Hepatocyte (in vitro differentiated cells): Measurements from ENCODE around the gene CALU. TPM values are rescaled to one million over a fixed set of nuclear protein-coding genes. Genes with fewer than 3 reads are reported as not detected.

Experiments
- DNase-seq: peaks from one replicate; pipeline ENCODE4 v3.0.0-alpha.2; 2016; ENCODE audit warnings: low spot score
- H2AFZ ChIP-seq: fragments of 200-600 bp; sonication (generic); 2 replicates; pipeline ENCODE4 v1.6.0; 2016; ENCODE audit warnings: antibody characterized with exemption, mild to moderate bottlenecking
- H3K27ac ChIP-seq: fragments of 200-600 bp; sonication (generic); 2 replicates; pipeline ENCODE4 v1.5.1; 2016; ENCODE audit warnings: mild to moderate bottlenecking
- H3K27me3 ChIP-seq: fragments of 200-600 bp; sonication (generic); 2 replicates; pipeline ENCODE4 v1.6.1; 2016
- H3K36me3 ChIP-seq: fragments of 200-600 bp; sonication (generic); replicated peaks from 2 replicates; pipeline ENCODE4 v1.5.1; 2016; ENCODE audit warnings: low read depth; ENCODE audit not compliant: insufficient read depth
- H3K4me1 ChIP-seq: fragments of 200-600 bp; sonication (generic); 2 replicates; pipeline ENCODE4 v1.5.1; 2016; ENCODE audit warnings: mild to moderate bottlenecking, moderate library complexity; ENCODE audit not compliant: insufficient read depth
- H3K4me2 ChIP-seq: fragments of 200-600 bp; sonication (generic); 2 replicates; pipeline ENCODE4 v1.6.0; 2016
- H3K4me3 ChIP-seq: fragments of 200-600 bp; sonication (generic); 2 replicates; pipeline ENCODE4 v1.5.1; 2016; ENCODE audit warnings: mild to moderate bottlenecking
- H3K79me2 ChIP-seq: fragments of 200-600 bp; sonication (generic); 2 replicates; pipeline ENCODE4 v1.6.0; 2017; ENCODE audit warnings: mild to moderate bottlenecking
- H3K9me2 ChIP-seq: fragments of 200-600 bp; sonication (generic); replicated peaks from 2 replicates; pipeline ENCODE4 v1.6.0; 2017; ENCODE audit warnings: mild to moderate bottlenecking; ENCODE audit not compliant: insufficient read depth
- H3K9me3 ChIP-seq: fragments of 200-600 bp; sonication (generic); 2 replicates; pipeline ENCODE4 v1.5.1; 2016; ENCODE audit warnings: low read depth, mild to moderate bottlenecking
- H4K20me1 ChIP-seq: fragments of 200-600 bp; sonication (generic); 2 replicates; pipeline ENCODE4 v1.6.0; 2016; ENCODE audit warnings: mild to moderate bottlenecking; ENCODE audit not compliant: insufficient read depth, poor library complexity, severe bottlenecking
- CTCF ChIP-seq: fragments of 200-600 bp; sonication (generic); IDR thresholded peaks from 2 replicates; pipeline ENCODE4 v1.5.1; 2016; ENCODE audit warnings: antibody characterized with exemption, mild to moderate bottlenecking; ENCODE audit not compliant: poor library complexity
- EZH2 ChIP-seq: fragments of 200-600 bp; sonication (generic); IDR thresholded peaks from 2 replicates; pipeline ENCODE4 v1.6.1; 2016; ENCODE audit warnings: antibody characterized with exemption, mild to moderate bottlenecking, borderline replicate concordance
- EZH2phosphoT487 ChIP-seq: fragments of 200-600 bp; sonication (generic); IDR thresholded peaks from one replicate; pipeline ENCODE4 v1.6.1; 2018; ENCODE audit warnings: antibody characterized with exemption, mild to moderate bottlenecking, low read depth, moderate library complexity; ENCODE audit not compliant: unreplicated experiment, severe bottlenecking
- WGBS: methylation state at CpG from one replicate; pipeline ENCODE4 v1.1.6; 2016; ENCODE audit warnings: low lambda C conversion rate; ENCODE audit errors: missing lambda C conversion rate; 5-methylcytosine and 5-hydroxymethylcytosine counted together
- polyA plus RNA-seq: library from polyadenylated mRNA; unstranded; fragments of >200 nt; fragmentation: Nextera tagmentation; extraction: Ambion mirVana; gene quantifications from 2 replicates; pipeline ENCODE4 v1.2.1, GENCODE V29; 2016
- total RNA-seq: library from RNA; depleted of rRNA; stranded (reverse); fragments of >200 nt; gene quantifications from 2 replicates; pipeline ENCODE4 v1.2.3, GENCODE V29; 2014

Gene CALU
- total and polyA plus RNA-seq, 2 experiments from 2014 or later, result 248 to 291 TPM

GRCh38 chr7:128742206-128742605, 3.0 kb downstream of the CALU start:
- Histone ChIP-seq H3K27me3 (no peaks in the 10 kb centered on the region), H2AFZ (no peak overlapping the region), H3K4me3 (no peak overlapping the region), H3K27ac (no peak overlapping the region), H3K36me3 (no peaks in the 10 kb centered on the region), H3K79me2 (peaks cover 80% of the 10 kb centered on the region), H3K9me3 (no peaks in the 10 kb centered on the region), H3K4me2 (peak overlapping the region; percentile 88), H3K9me2 (no peaks in the 10 kb centered on the region), H3K4me1 (peaks cover 29% of the 10 kb centered on the region), H4K20me1 (peaks cover 72% of the 10 kb centered on the region)
- 55% methylated on average over 4 of the region's 4 CpGs for WGBS
- no peak for DNase-seq
- no peak for TF ChIP-seq CTCF
- no peak for TF ChIP-seq EZH2
- no peak for TF ChIP-seq EZH2phosphoT487

GRCh38 chr7:128743112-128743772, 4.1 kb downstream of the CALU start:
- Histone ChIP-seq H3K9me3 (no peaks in the 10 kb centered on the region), H3K27me3 (no peaks in the 10 kb centered on the region), H3K4me1 (peaks cover 28% of the 10 kb centered on the region), H3K36me3 (no peaks in the 10 kb centered on the region), H4K20me1 (peaks cover 82% of the 10 kb centered on the region), H3K4me3 (no peak overlapping the region), H2AFZ (no peak overlapping the region), H3K9me2 (no peaks in the 10 kb centered on the region), H3K27ac (no peak overlapping the region), H3K4me2 (no peak overlapping the region), H3K79me2 (peaks cover 90% of the 10 kb centered on the region)
- 91% methylated on average over 7 of the region's 7 CpGs for WGBS
- TF ChIP-seq EZH2phosphoT487 (no peak), EZH2 (no peak), CTCF (no peak)
- DNase-seq, result no peak

GRCh38 chr7:128744366-128744905, 5.3 kb downstream of the CALU start:
- Histone ChIP-seq H3K4me3 (no peak overlapping the region), H3K4me2 (no peak overlapping the region), H3K79me2 (peaks cover 100% of the 10 kb centered on the region), H2AFZ (no peak overlapping the region), H3K27ac (no peak overlapping the region), H3K9me3 (no peaks in the 10 kb centered on the region), H3K27me3 (no peaks in the 10 kb centered on the region), H4K20me1 (peaks cover 94% of the 10 kb centered on the region), H3K4me1 (peaks cover 26% of the 10 kb centered on the region), H3K36me3 (no peaks in the 10 kb centered on the region), H3K9me2 (no peaks in the 10 kb centered on the region)
- TF ChIP-seq CTCF, result no peak
- TF ChIP-seq EZH2phosphoT487, result no peak
- no peak for TF ChIP-seq EZH2
- no peak for DNase-seq
- WGBS, result 81% methylated on average over 2 of the region's 2 CpGs
